Thoracic aorta (tissue), 2 donors: ENCODE results near the gene TLE4. TPM values are rescaled to one million over a fixed set of nuclear protein-coding genes. Genes with fewer than 3 reads are reported as not detected.
"Not testable (repeated sequence)": the region's sequence is repeated elsewhere in the genome, so short reads cannot be mapped to it uniquely, and the experiment has no call there.

Experiments used
- ATAC-seq: fragments of 150-250 bp; one replicate; pipeline ENCODE4 v1.8.0; 2017; ENCODE audit warnings: low read depth; ENCODE audit not compliant: insufficient number of reproducible peaks, low FRiP score
- DNase-seq: peaks from one replicate; pipeline ENCODE4 v3.0.0-alpha.2; 2020; ENCODE audit warnings: low spot score
- H3K27ac ChIP-seq, 2 donors: fragments of 200-600 bp; sonication (generic); 1 replicate in 1 of 2; 2 replicates in 1 of 2; pipeline ENCODE4 v1.5.1; 2016; ENCODE audit warnings: mild to moderate bottlenecking in 2 of 2, moderate library complexity in 2 of 2
- H3K27me3 ChIP-seq: fragments of 200-600 bp; sonication (generic); replicated peaks from 2 replicates; pipeline ENCODE4 v1.6.0; 2016; ENCODE audit warnings: mild to moderate bottlenecking; ENCODE audit not compliant: insufficient read depth
- H3K36me3 ChIP-seq: fragments of 200-600 bp; sonication (generic); one replicate; pipeline ENCODE4 v1.5.1; 2016
- H3K4me1 ChIP-seq, 2 donors: fragments of 200-600 bp; sonication (generic); 1 replicate in 1 of 2; 2 replicates in 1 of 2; pipeline versions ENCODE4 v1.5.1 to v1.6.0; 2016; ENCODE audit warnings: low read depth in 2 of 2, mild to moderate bottlenecking in 1 of 2; ENCODE audit not compliant: control insufficient read depth in 1 of 2
- H3K4me3 ChIP-seq: fragments of 200-600 bp; sonication (generic); 2 replicates; pipeline ENCODE4 v1.5.1; 2016; ENCODE audit warnings: mild to moderate bottlenecking
- H3K9me3 ChIP-seq: fragments of 200-600 bp; sonication (generic); 2 replicates; pipeline ENCODE4 v1.5.1; 2016
- total RNA-seq, 2 donors: library from RNA; depleted of rRNA; stranded (reverse); fragments of >200 nt; gene quantifications; one replicate each; pipeline versions ENCODE4 v1.1.0 to v1.2.3, GENCODE V29; 2016
- TF ChIP-seq, protein P1 (sequence below): fragments of 200-600 bp; sonication (generic); IDR thresholded peaks from one replicate; pipeline ENCODE4 v1.5.1; 2019; ENCODE audit warnings: antibody characterized with exemption

Gene TLE4
- total RNA-seq, 2 donors from 2014 or later = 19.7 to 44.1 TPM

- no peaks in the 10 kb centered on the region for H3K36me3 ChIP-seq
- H3K4me1 ChIP-seq = no peaks in the 10 kb centered on the region
- H3K9me3 ChIP-seq = no peaks in the 10 kb centered on the region
- DNase-seq (no peak), ATAC-seq (no peak)
- no peak overlapping the region for H3K4me3 ChIP-seq
- no peaks in the 10 kb centered on the region for H3K27me3 ChIP-seq
- no peak overlapping the region for H3K27ac ChIP-seq
- TF ChIP-seq, protein P1, sequence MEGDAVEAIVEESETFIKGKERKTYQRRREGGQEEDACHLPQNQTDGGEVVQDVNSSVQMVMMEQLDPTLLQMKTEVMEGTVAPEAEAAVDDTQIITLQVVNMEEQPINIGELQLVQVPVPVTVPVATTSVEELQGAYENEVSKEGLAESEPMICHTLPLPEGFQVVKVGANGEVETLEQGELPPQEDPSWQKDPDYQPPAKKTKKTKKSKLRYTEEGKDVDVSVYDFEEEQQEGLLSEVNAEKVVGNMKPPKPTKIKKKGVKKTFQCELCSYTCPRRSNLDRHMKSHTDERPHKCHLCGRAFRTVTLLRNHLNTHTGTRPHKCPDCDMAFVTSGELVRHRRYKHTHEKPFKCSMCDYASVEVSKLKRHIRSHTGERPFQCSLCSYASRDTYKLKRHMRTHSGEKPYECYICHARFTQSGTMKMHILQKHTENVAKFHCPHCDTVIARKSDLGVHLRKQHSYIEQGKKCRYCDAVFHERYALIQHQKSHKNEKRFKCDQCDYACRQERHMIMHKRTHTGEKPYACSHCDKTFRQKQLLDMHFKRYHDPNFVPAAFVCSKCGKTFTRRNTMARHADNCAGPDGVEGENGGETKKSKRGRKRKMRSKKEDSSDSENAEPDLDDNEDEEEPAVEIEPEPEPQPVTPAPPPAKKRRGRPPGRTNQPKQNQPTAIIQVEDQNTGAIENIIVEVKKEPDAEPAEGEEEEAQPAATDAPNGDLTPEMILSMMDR = no peak
These were observed 72.8 kb downstream of the TLE4 start for GRCh38 chr9:79644601-79645000.

DNA sequence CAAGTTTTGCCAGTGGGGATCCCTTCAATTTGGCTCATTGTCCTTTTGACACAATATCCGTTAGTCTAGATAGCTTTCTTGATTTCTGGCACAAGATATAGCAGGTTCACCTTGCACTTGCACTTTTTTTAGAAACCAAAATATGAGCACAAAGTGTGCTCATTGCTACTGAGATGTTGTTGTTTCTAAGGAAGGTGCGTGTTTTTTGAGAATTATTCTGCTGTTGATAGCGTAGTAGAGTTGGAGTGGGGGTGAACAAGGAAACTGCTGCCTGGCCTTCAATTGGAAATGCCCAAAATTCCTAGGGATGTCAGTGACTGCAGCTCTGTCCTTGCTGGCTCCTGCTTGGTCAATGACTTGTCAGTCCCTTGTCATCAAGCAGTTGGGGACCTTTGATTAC, 73.3 kb downstream of the TLE4 start:
- Histone ChIP-seq H3K9me3 (no peaks in the 10 kb centered on the region), H3K27ac (no peak overlapping the region), H3K4me1 (no peaks in the 10 kb centered on the region), H3K36me3 (no peaks in the 10 kb centered on the region), H3K4me3 (no peak overlapping the region), H3K27me3 (no peaks in the 10 kb centered on the region)
- TF ChIP-seq, protein P1 = no peak
- ATAC-seq = no peak
- no peak for DNase-seq

DNA sequence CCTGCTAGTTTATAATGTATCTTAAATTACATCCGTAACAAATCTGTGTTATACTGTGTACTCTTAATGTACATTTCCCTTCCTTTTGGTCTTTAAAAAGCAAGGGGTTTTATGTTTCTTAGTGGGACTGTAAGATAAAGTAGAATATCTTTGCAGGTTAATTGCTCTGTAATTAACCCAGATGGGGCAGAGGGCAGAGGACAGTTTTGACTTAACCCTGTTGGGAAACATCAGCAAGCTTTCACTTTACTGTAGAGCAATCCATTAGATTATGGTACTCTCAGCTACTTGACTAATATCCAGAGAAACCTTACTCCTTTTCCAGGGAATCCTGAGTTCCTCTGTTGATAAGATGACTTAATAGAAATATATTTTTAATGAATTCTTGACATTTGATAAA, 74.3 kb downstream of the TLE4 start:
- Histone ChIP-seq H3K27ac (no peak overlapping the region), H3K4me3 (no peak overlapping the region), H3K36me3 (no peaks in the 10 kb centered on the region), H3K27me3 (no peaks in the 10 kb centered on the region), H3K9me3 (no peaks in the 10 kb centered on the region), H3K4me1 (no peaks in the 10 kb centered on the region)
- TF ChIP-seq, protein P1 = no peak
- DNase-seq (no peak), ATAC-seq (no peak)

- no peaks in the 10 kb centered on the region for H3K9me3 ChIP-seq
- H3K4me1 ChIP-seq = peaks cover 0 to 9% of the 10 kb centered on the region in 2 donors
- no peak overlapping the region for H3K4me3 ChIP-seq
- TF ChIP-seq, protein P1 = no peak
- DNase-seq = no peak
- no peaks in the 10 kb centered on the region for H3K36me3 ChIP-seq
- no peak for ATAC-seq
- no peaks in the 10 kb centered on the region for H3K27me3 ChIP-seq
- H3K27ac ChIP-seq = no peak overlapping the region
These were observed 79.6 kb downstream of the TLE4 start for GRCh38 chr9:79651251-79651795.

DNA sequence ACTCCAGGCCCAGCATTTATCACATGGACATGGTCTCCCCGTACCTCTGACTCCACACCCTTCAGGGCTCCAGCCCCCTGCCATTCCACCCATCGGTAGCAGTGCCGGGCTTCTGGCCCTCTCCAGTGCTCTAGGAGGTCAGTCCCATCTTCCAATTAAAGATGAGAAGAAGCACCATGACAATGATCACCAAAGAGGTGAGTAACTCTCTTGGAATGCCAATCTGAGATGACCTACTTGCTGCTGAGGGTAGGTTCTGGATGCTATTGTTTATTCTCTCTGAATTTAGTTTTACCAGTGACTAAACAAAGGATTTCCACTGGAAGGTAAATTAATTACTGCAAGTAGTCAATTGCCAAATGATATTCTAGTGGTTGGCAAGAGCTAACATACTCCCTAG, 80.8 kb downstream of the TLE4 start:
- no peak for DNase-seq
- Histone ChIP-seq H3K36me3 (no peaks in the 10 kb centered on the region), H3K9me3 (no peaks in the 10 kb centered on the region), H3K27me3 (no peaks in the 10 kb centered on the region), H3K4me1 (peaks cover 0 to 9% of the 10 kb centered on the region in 2 donors), H3K27ac (no peak overlapping the region), H3K4me3 (no peak overlapping the region)
- TF ChIP-seq, protein P1 = no peak
- ATAC-seq = no peak

DNA sequence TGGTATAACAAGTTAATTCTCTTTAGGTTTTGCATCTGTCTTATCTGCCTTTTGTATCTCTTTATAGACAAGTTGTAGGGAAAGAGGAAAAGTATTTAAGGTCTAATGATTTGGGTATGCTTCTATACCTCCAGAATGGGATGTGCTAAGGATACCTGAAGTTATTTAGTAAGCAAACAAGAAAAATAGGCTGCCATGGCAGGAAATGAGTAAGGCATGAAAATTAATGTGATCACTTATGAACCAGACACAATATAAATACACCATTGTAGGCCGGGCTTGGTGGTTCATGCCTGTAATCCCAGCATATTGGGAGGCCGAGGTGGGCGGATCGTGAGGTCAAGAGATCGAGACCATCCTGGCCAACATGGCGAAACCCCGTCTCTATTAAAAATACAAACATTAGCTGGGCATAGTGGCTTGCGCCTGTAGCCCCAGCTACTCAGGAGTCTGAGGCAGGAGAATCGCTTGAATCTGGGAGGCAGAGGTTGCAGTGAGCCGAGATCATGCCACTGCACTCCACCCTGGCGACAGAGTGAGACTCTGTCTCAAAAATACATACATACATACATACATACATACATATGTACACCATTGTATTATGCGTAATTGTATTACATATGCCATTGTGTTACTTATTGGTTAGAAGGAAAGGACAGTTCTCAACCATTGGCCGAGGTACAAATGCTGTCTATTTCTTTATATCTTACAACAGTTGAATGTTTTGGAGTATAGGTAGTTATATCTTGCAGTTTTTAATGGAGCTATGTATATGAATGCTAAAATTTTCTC, 83.0 kb downstream of the TLE4 start:
- H3K27me3 ChIP-seq, H3K27ac ChIP-seq, DNase-seq, H3K9me3 ChIP-seq, ATAC-seq, H3K4me3 ChIP-seq, H3K4me1 ChIP-seq, H3K36me3 ChIP-seq: not testable (repeated sequence)
